ENCODE results near the gene SEMA5B.

The SEMA5B gene

GRCh38 chr3:122923611-122924010 is 104.0 kb downstream of the SEMA5B start:
- DNase-seq, result no peak

- no peak for DNase-seq
Observed at GRCh38 chr3:122921791-122922651, 105.5 kb downstream of the SEMA5B start.

- no peak for DNase-seq
Observed at GRCh38 chr3:122920986-122921385, 106.6 kb downstream of the SEMA5B start.

GRCh38 chr3:122919291-122919610 is 108.3 kb downstream of the SEMA5B start:
- no peak for DNase-seq

GRCh38 chr3:122918576-122919290 is 108.8 kb downstream of the SEMA5B start:
- no peak for DNase-seq

- DNase-seq, result no peak
Observed at GRCh38 chr3:122917412-122917811, 110.2 kb downstream of the SEMA5B start.

- no peak for DNase-seq
Observed at GRCh38 chr3:122916580-122916979, 111.0 kb downstream of the SEMA5B start.

GRCh38 chr3:122916084-122916483 is 111.5 kb downstream of the SEMA5B start:
- DNase-seq, result no peak

- DNase-seq, result no peak
Observed at GRCh38 chr3:122915300-122916055, 112.1 kb downstream of the SEMA5B start.

GRCh38 chr3:122913539-122914100 is 113.9 kb downstream of the SEMA5B start:
- DNase-seq, result no peak

- DNase-seq, result no peak
Observed at GRCh38 chr3:122912772-122913538, 114.6 kb downstream of the SEMA5B start.

GRCh38 chr3:122911901-122912300 is 115.7 kb downstream of the SEMA5B start:
- DNase-seq, result no peak

- no peak for DNase-seq
Observed at GRCh38 chr3:122908251-122908650, 119.3 kb downstream of the SEMA5B start.

- no peak for DNase-seq
Observed at GRCh38 chr3:122907471-122907870, 120.1 kb downstream of the SEMA5B start.

- DNase-seq, result no peak
Observed at GRCh38 chr3:122903171-122903570, 124.4 kb downstream of the SEMA5B start.

- no peak for DNase-seq
Observed at GRCh38 chr3:122902326-122902725, 125.2 kb downstream of the SEMA5B start.

- DNase-seq, result no peak
Observed at GRCh38 chr3:122898298-122898697, 129.3 kb downstream of the SEMA5B start.

- DNase-seq, result no peak
Observed at GRCh38 chr3:122893754-122894668, 133.6 kb downstream of the SEMA5B start.

- DNase-seq, result no peak
Observed at GRCh38 chr3:122893282-122893681, 134.3 kb downstream of the SEMA5B start.

- DNase-seq, result no peak
Observed at GRCh38 chr3:122892118-122892960, 135.2 kb downstream of the SEMA5B start.
